Gastrocnemius medialis (tissue), 4 donors: ENCODE results near the gene MAML3.

ENCODE experiments used
- POLR2A ChIP-seq, 2 donors: fragments of 450-650 bp; IDR thresholded peaks; one replicate each; pipeline ENCODE4 v1.6.1; 2017; ENCODE audit warnings: antibody characterized with exemption in 2 of 2, mild to moderate bottlenecking in 2 of 2, moderate library complexity in 2 of 2
- TF ChIP-seq, protein P1 (sequence below), 5 experiments: fragments of 450-650 bp in 3 of 5; fragments of 200-600 bp in 2 of 5; sonication (generic) in 2 of 5; IDR thresholded peaks in 4 of 5; conservative IDR thresholded peaks in 1 of 5; 1 replicate in 4 of 5; 2 replicates in 1 of 5; pipeline ENCODE4 v1.5.1; 2016 to 2019; ENCODE audit warnings: antibody characterized with exemption in 5 of 5, mild to moderate bottlenecking in 3 of 5, moderate library complexity in 3 of 5

DNA sequence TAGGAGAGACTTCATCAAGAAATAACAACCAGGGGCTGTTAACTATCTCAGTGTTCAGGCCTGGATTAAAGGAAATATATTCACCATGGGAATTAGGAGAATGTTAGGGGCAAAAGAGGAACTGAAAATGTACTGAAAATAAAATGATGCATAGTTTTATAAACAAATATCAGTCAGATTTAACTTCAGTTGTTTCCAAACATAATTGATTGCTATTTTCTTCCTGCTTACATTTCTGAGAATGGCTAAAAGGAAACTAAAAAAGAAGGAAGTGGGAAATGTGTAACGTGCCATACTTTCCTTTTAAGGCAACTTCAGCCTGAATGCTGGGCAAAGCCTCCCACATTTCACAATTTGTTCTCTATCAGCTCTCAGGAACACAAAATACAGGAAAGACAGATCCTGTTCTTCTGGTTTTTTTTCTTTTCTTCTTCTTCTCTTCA, 178.1 kb downstream of the MAML3 start:
- TF ChIP-seq, protein P1, sequence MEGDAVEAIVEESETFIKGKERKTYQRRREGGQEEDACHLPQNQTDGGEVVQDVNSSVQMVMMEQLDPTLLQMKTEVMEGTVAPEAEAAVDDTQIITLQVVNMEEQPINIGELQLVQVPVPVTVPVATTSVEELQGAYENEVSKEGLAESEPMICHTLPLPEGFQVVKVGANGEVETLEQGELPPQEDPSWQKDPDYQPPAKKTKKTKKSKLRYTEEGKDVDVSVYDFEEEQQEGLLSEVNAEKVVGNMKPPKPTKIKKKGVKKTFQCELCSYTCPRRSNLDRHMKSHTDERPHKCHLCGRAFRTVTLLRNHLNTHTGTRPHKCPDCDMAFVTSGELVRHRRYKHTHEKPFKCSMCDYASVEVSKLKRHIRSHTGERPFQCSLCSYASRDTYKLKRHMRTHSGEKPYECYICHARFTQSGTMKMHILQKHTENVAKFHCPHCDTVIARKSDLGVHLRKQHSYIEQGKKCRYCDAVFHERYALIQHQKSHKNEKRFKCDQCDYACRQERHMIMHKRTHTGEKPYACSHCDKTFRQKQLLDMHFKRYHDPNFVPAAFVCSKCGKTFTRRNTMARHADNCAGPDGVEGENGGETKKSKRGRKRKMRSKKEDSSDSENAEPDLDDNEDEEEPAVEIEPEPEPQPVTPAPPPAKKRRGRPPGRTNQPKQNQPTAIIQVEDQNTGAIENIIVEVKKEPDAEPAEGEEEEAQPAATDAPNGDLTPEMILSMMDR (IDR thresholded peaks at IDR 0.05 in 4 of 5, conservative IDR thresholded peaks at IDR 0.05 in 1 of 5): no peak
- TF ChIP-seq POLR2A (IDR thresholded peaks at IDR 0.05): no peak
